Left ventricle myocardium inferior (tissue), 1 donor: Measurements from ENCODE around the gene CHMP1B. TPM values are rescaled to one million over a fixed set of nuclear protein-coding genes. Genes with fewer than 3 reads are reported as not detected.

Source experiments
- DNase-seq: peaks from one replicate; pipeline ENCODE4 v3.0.0-alpha.2; 2020
- H3K27ac ChIP-seq: fragments of 200-600 bp; replicated peaks from 2 replicates; pipeline ENCODE4 v1.8.0; 2021
- H3K27me3 ChIP-seq: fragments of 200-600 bp; 2 replicates; pipeline ENCODE4 v1.8.0; 2021; ENCODE audit warnings: low read depth
- H3K36me3 ChIP-seq: fragments of 200-600 bp; 2 replicates; pipeline ENCODE4 v1.8.0; 2021
- H3K4me1 ChIP-seq: fragments of 200-600 bp; 2 replicates; pipeline ENCODE4 v1.8.0; 2021
- H3K4me3 ChIP-seq: fragments of 200-600 bp; 2 replicates; pipeline ENCODE4 v1.8.0; 2021; ENCODE audit warnings: mild to moderate bottlenecking, moderate library complexity
- H3K9me3 ChIP-seq: fragments of 200-600 bp; replicated peaks from 2 replicates; pipeline ENCODE4 v1.8.0; 2021
- CTCF ChIP-seq: fragments of 200-600 bp; IDR thresholded peaks from 2 replicates; pipeline ENCODE4 v1.8.0; 2021; ENCODE audit warnings: antibody characterized with exemption, mild to moderate bottlenecking, borderline replicate concordance
- intact Hi-C: fragments of 100-400 bp; cut with micrococcal nuclease; formaldehyde crosslinking; loops from one replicate; pipeline ENCODE4 v1.11.0; 2022
- total RNA-seq: library from RNA; stranded (reverse); fragmentation: NEBNext Ultra II Directional; extraction: Animal tissue kit (Norgen Biotek cat#: 25700); gene quantifications from one replicate; pipeline ENCODE4 v1.2.1, GENCODE V29; 2021
- donor health status: DM: no; HTN: yes; CAD: no; lungs with severe emphysema.

The CHMP1B gene
- total RNA-seq, 1 donor from 2014 or later: 30.4 TPM

- TF ChIP-seq CTCF: no peak
- intact Hi-C loops: no loop called here
- no peak overlapping the region for H3K27ac ChIP-seq
- H3K27me3 ChIP-seq: no peaks in the 10 kb centered on the region
- H3K4me1 ChIP-seq: no peaks in the 10 kb centered on the region
- H3K36me3 ChIP-seq: peaks cover 80% of the 10 kb centered on the region
- H3K4me3 ChIP-seq: no peak overlapping the region
- no peak for DNase-seq
- H3K9me3 ChIP-seq: no peaks in the 10 kb centered on the region
Measured at GRCh38 chr18:11885278-11885947, 34.2 kb downstream of the CHMP1B start.

GRCh38 chr18:11886577-11887110 is 35.4 kb downstream of the CHMP1B start:
- Histone ChIP-seq H3K27me3 (no peaks in the 10 kb centered on the region), H3K36me3 (peaks cover 81% of the 10 kb centered on the region), H3K4me1 (no peaks in the 10 kb centered on the region), H3K4me3 (no peak overlapping the region), H3K9me3 (no peaks in the 10 kb centered on the region), H3K27ac (no peak overlapping the region)
- no peak for DNase-seq
- TF ChIP-seq CTCF: no peak
- intact Hi-C loops: no loop called here

- Histone ChIP-seq H3K27ac (no peak overlapping the region), H3K27me3 (no peaks in the 10 kb centered on the region), H3K4me1 (no peaks in the 10 kb centered on the region), H3K9me3 (no peaks in the 10 kb centered on the region), H3K4me3 (no peak overlapping the region), H3K36me3 (peaks cover 88% of the 10 kb centered on the region)
- intact Hi-C loops: no loop called here
- DNase-seq: no peak
- no peak for TF ChIP-seq CTCF
Measured at GRCh38 chr18:11887328-11888128, 36.3 kb downstream of the CHMP1B start.

- no peak overlapping the region for H3K27ac ChIP-seq
- no peaks in the 10 kb centered on the region for H3K9me3 ChIP-seq
- no peak for DNase-seq
- no peaks in the 10 kb centered on the region for H3K27me3 ChIP-seq
- intact Hi-C loops: no loop called here
- no peak overlapping the region for H3K4me3 ChIP-seq
- peaks cover 96% of the 10 kb centered on the region for H3K36me3 ChIP-seq
- no peaks in the 10 kb centered on the region for H3K4me1 ChIP-seq
- TF ChIP-seq CTCF: no peak
Measured at GRCh38 chr18:11888726-11889125, 37.5 kb downstream of the CHMP1B start.

GRCh38 chr18:11889284-11889683 is 38.1 kb downstream of the CHMP1B start:
- Histone ChIP-seq H3K4me3 (no peak overlapping the region), H3K27ac (no peak overlapping the region), H3K4me1 (no peaks in the 10 kb centered on the region), H3K27me3 (no peaks in the 10 kb centered on the region), H3K9me3 (no peaks in the 10 kb centered on the region), H3K36me3 (peaks cover 91% of the 10 kb centered on the region)
- no peak for DNase-seq
- TF ChIP-seq CTCF: no peak
- intact Hi-C loops: no loop called here
